Measurements from ENCODE around the gene CAMKK1. TPM values are rescaled to one million over a fixed set of nuclear protein-coding genes. Genes with fewer than 3 reads are reported as not detected.
"Not testable (repeated sequence)": the region's sequence is repeated elsewhere in the genome, so short reads cannot be mapped to it uniquely, and the experiment has no call there.

CAMKK1 gene
- total RNA-seq, 1 experiment from 2014 or later, result 9.6 TPM

DNA sequence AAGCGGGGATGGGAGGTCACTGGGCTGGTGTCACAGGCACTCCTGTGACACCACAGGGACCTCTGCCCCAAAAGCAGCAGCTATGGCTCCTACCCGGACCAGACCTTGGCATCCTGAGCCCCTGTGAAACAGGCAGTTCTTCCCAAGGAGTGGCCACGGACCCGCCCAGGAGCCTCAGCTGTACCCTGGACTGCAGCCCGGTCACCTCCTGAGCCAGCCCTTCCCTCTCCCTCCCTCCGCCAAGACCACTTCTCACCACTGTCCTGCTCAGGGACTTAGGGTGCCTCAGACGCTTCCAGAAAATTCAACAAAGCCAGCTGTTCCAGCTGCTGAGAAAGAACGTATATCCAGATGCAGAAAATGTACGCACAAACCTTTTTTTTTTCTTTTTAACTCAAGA, 32.9 kb downstream of the CAMKK1 start:
- no peak for TF ChIP-seq E2F4 (CRISPR knock-in tag; IDR thresholded peaks at IDR 0.05; ENCODE audit: borderline replicate concordance, low read depth)
- no peak for TF ChIP-seq SMAD3 (CRISPR knock-in tag; IDR thresholded peaks at IDR 0.05; ENCODE audit: borderline replicate concordance)
- no peak for TF ChIP-seq RELA (CRISPR knock-in tag; IDR thresholded peaks at IDR 0.05; ENCODE audit: borderline replicate concordance)
- TF ChIP-seq NR3C1 (CRISPR knock-in tag; conservative IDR thresholded peaks at IDR 0.05; ENCODE audit: low read depth), result no peak
- TF ChIP-seq ZNF121 (CRISPR knock-in tag; IDR thresholded peaks at IDR 0.05), result no peak
- TF ChIP-seq ZBTB43 (CRISPR knock-in tag; IDR thresholded peaks at IDR 0.05), result no peak
- no peak for TF ChIP-seq CREB1 (CRISPR knock-in tag; IDR thresholded peaks at IDR 0.05)
- TF ChIP-seq ZNF281 (CRISPR knock-in tag; IDR thresholded peaks at IDR 0.05), result no peak
- TF ChIP-seq SMAD4 (CRISPR knock-in tag; IDR thresholded peaks at IDR 0.05), result no peak
- Mint-ChIP-seq H3K9me3 (peaks cover 2% of the 10 kb centered on the region; the same call in 1 of the 2 replicates), H3K27ac (no peak overlapping the region), H3K4me1 (no peaks in the 10 kb centered on the region), H3K36me3 (peaks cover 2% of the 10 kb centered on the region; the same call in 1 of the 2 replicates), H3K27me3 (ENCODE audit: low read depth) (no peaks in the 10 kb centered on the region; the same call in 1 of the 2 replicates), H3K4me3 (no peak overlapping the region)
- ATAC-seq (no peak), DNase-seq (ENCODE audit: low spot score) (no peak)
- ChIA-PET POLR2A (no interaction called here), CTCF (interaction anchor here (1.0 to 1.2 kb wide), 2 partner anchors 15 to 137 kb away, joined by 3 to 5 read pairs; partner anchors contain the start of gene NCBP3)

- ATAC-seq, result peak; percentile 57
- CTCF ChIA-PET, result interaction anchor here (0.8 to 2.9 kb wide), 8 partner anchors 11 to 162 kb away, joined by 3 to 32 read pairs (median 6); partner anchors contain the start of genes NCBP3 and P2RX5
- POLR2A ChIA-PET, result interaction anchor here (1.6 kb wide), 1 partner anchor 11 kb away, joined by 6 read pairs; the partner anchor contains the start of gene NCBP3
- H3K27me3 Mint-ChIP-seq (ENCODE audit: low read depth), result no peaks in the 10 kb centered on the region; the same call in 1 of the 2 replicates
- no peak overlapping the region for H3K4me3 Mint-ChIP-seq
- no peak overlapping the region for H3K27ac Mint-ChIP-seq
- no peaks in the 10 kb centered on the region for H3K4me1 Mint-ChIP-seq
- TF ChIP-seq TCF7 (CRISPR knock-in tag; IDR thresholded peaks at IDR 0.05; ENCODE audit: low read depth) (no peak), TEAD1 (CRISPR knock-in tag; IDR thresholded peaks at IDR 0.05) (no peak), NR2C2 (CRISPR knock-in tag; IDR thresholded peaks at IDR 0.05) (no peak), CBFB (CRISPR knock-in tag; IDR thresholded peaks at IDR 0.05; ENCODE audit: low read depth) (no peak)
- TF ChIP-seq, protein P1, sequence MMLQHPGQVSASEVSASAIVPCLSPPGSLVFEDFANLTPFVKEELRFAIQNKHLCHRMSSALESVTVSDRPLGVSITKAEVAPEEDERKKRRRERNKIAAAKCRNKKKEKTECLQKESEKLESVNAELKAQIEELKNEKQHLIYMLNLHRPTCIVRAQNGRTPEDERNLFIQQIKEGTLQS (CRISPR knock-in tag; conservative IDR thresholded peaks at IDR 0.05), result no peak
- TF ChIP-seq, protein P2, sequence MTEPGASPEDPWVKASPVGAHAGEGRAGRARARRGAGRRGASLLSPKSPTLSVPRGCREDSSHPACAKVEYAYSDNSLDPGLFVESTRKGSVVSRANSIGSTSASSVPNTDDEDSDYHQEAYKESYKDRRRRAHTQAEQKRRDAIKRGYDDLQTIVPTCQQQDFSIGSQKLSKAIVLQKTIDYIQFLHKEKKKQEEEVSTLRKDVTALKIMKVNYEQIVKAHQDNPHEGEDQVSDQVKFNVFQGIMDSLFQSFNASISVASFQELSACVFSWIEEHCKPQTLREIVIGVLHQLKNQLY (CRISPR knock-in tag; IDR thresholded peaks at IDR 0.05), result no peak
- peaks cover 8% of the 10 kb centered on the region for H3K9me3 Mint-ChIP-seq
- DNase-seq (ENCODE audit: low spot score), result no peak
- peaks cover 2% of the 10 kb centered on the region; the same call in 1 of the 2 replicates for H3K36me3 Mint-ChIP-seq
Observed at GRCh38 chr17:3857261-3858105, 35.4 kb downstream of the CAMKK1 start.

- H3K4me1 Mint-ChIP-seq, H3K9me3 Mint-ChIP-seq: not testable (repeated sequence)
Observed at GRCh38 chr17:3854204-3854603, 38.6 kb downstream of the CAMKK1 start.

More at GRCh38 chr17:3854204-3854603, 38.6 kb downstream of the CAMKK1 start:
- CTCF ChIA-PET; H3K27ac Mint-ChIP-seq; H3K27me3 Mint-ChIP-seq (ENCODE audit: low read depth); ATAC-seq; POLR2A ChIA-PET; DNase-seq (ENCODE audit: low spot score); H3K4me3 Mint-ChIP-seq; H3K36me3 Mint-ChIP-seq: not testable (repeated sequence)
